LHCN-M2 (cell line): Measurements from ENCODE around the gene PPIH. TPM values are rescaled to one million over a fixed set of nuclear protein-coding genes. Genes with fewer than 3 reads are reported as not detected.
A peak's percentile ranks its signal among the peaks of the same experiment; 100 is the strongest.
"Not testable (repeated sequence)": the region's sequence is repeated elsewhere in the genome, so short reads cannot be mapped to it uniquely, and the experiment has no call there.

Experiments used
- DNase-seq: peaks from one replicate; pipeline ENCODE4 v3.0.0-alpha.2; 2012; ENCODE audit warnings: low read depth
- polyA plus RNA-seq: library from polyadenylated mRNA; unstranded; fragments of >200 nt; gene quantifications from one replicate; pipeline ENCODE4 v1.2.1, GENCODE V29; 2012; ENCODE audit warnings: missing spikeins
- total RNA-seq: library from RNA; depleted of rRNA; stranded (reverse); fragments of >200 nt; gene quantifications from 2 replicates; pipeline ENCODE4 v1.2.3, GENCODE V29; 2014; rRNA removed

The PPIH gene
- total RNA-seq, result 47.6 and 57.6 TPM in 2 replicates
- polyA plus RNA-seq, result 42.8 TPM

- DNase-seq, result peak; percentile 87
Observed at GRCh38 chr1:42657981-42658876, at the start of gene PPIH. PPIH (plus strand) TSS chr1:42658423; CDS start chr1:42658447, 24 bp downstream.

GRCh38 chr1:42613803-42614131 lies 44.5 kb upstream of the PPIH start:
- DNase-seq, result no peak

GRCh38 chr1:42618866-42619265 lies 39.4 kb upstream of the PPIH start:
- no peak for DNase-seq

GRCh38 chr1:42620307-42620706 lies 37.9 kb upstream of the PPIH start:
- no peak for DNase-seq

- DNase-seq, result not testable (repeated sequence)
Observed at GRCh38 chr1:42621180-42621579, 37.0 kb upstream of the PPIH start.

- DNase-seq, result not testable (repeated sequence)
Observed at GRCh38 chr1:42627205-42627604, 31.0 kb upstream of the PPIH start.

GRCh38 chr1:42639116-42639515 lies 19.1 kb upstream of the PPIH start:
- no peak for DNase-seq

- no peak for DNase-seq
Observed at GRCh38 chr1:42646056-42646455, 12.2 kb upstream of the PPIH start.

GRCh38 chr1:42657201-42657600 lies 1.0 kb upstream of the PPIH start:
- DNase-seq, result no peak

- DNase-seq, result peak; percentile 7
Observed at GRCh38 chr1:42658877-42659337, 684 bp downstream of the PPIH start.

- DNase-seq, result no peak
Observed at GRCh38 chr1:42660907-42661500, 2.8 kb downstream of the PPIH start.

GRCh38 chr1:42669936-42670335 lies 11.7 kb downstream of the PPIH start:
- DNase-seq, result no peak

GRCh38 chr1:42670425-42670824 lies 12.2 kb downstream of the PPIH start:
- no peak for DNase-seq

GRCh38 chr1:42674214-42674613 lies 16.0 kb downstream of the PPIH start:
- no peak for DNase-seq

GRCh38 chr1:42674682-42675081 lies 16.5 kb downstream of the PPIH start:
- no peak for DNase-seq

GRCh38 chr1:42675467-42675866 lies 17.2 kb downstream of the PPIH start:
- no peak for DNase-seq

GRCh38 chr1:42676534-42677087 lies 18.4 kb downstream of the PPIH start:
- no peak for DNase-seq

GRCh38 chr1:42679364-42679983 lies 21.3 kb downstream of the PPIH start:
- DNase-seq, result peak; percentile 45

- no peak for DNase-seq
Observed at GRCh38 chr1:42680055-42680454, 21.8 kb downstream of the PPIH start.

GRCh38 chr1:42680921-42681683 lies 22.9 kb downstream of the PPIH start:
- peak; percentile 36 for DNase-seq

GRCh38 chr1:42681741-42682483 lies 23.7 kb downstream of the PPIH start, which contains the start of gene YBX1:
YBX1 (plus strand) TSS chr1:42682418; CDS start chr1:42682566, 148 bp downstream.
- peak; percentile 98 for DNase-seq
